GM20431 (cell line): ENCODE measurements around the gene SOD2.
"Not testable (repeated sequence)": the region's sequence is repeated elsewhere in the genome, so short reads cannot be mapped to it uniquely, and the experiment has no call there.

Source experiments
- in situ Hi-C: fragments of 300-500 bp; cut with MseI, MboI; formaldehyde crosslinking; loops from one replicate; pipeline ENCODE4 v1.15.0; 2020; ENCODE audit warnings: low sequenced_read_pairs; ENCODE audit not compliant: unreplicated experiment

Gene SOD2

GRCh38 chr6:159686703-159687102 lies 6.3 kb downstream of the SOD2 start:
- in situ Hi-C loops, result loop anchor here (25.0 kb wide), 1 partner anchor 251 kb away; no protein-coding TSS in a partner anchor

- in situ Hi-C loops, result loop anchor here (25.0 kb wide), 1 partner anchor 251 kb away; no protein-coding TSS in a partner anchor
Observed at GRCh38 chr6:159686040-159686439, 7.0 kb downstream of the SOD2 start.

GRCh38 chr6:159684013-159684304 lies 9.1 kb downstream of the SOD2 start:
- in situ Hi-C loops, result loop anchor here (25.0 kb wide), 1 partner anchor 253 kb away; no protein-coding TSS in a partner anchor

GRCh38 chr6:159682810-159683209 lies 10.2 kb downstream of the SOD2 start:
- in situ Hi-C loops, result loop anchor here (25.0 kb wide), 1 partner anchor 254 kb away; no protein-coding TSS in a partner anchor

GRCh38 chr6:159682295-159682694 lies 10.7 kb downstream of the SOD2 start:
- in situ Hi-C loops, result loop anchor here (25.0 kb wide), 1 partner anchor 255 kb away; no protein-coding TSS in a partner anchor

- in situ Hi-C loops, result loop anchor here (25.0 kb wide), 1 partner anchor 256 kb away; no protein-coding TSS in a partner anchor
Observed at GRCh38 chr6:159681191-159681880, 11.7 kb downstream of the SOD2 start.

- in situ Hi-C loops, result loop anchor here (25.0 kb wide), 1 partner anchor 257 kb away; no protein-coding TSS in a partner anchor
Observed at GRCh38 chr6:159680104-159680503, 12.9 kb downstream of the SOD2 start.

GRCh38 chr6:159679091-159680077 lies 13.7 kb downstream of the SOD2 start:
- in situ Hi-C loops, result loop anchor here (25.0 kb wide), 1 partner anchor 258 kb away; no protein-coding TSS in a partner anchor

GRCh38 chr6:159678574-159678973 lies 14.5 kb downstream of the SOD2 start:
- in situ Hi-C loops, result loop anchor here (25.0 kb wide), 1 partner anchor 259 kb away; no protein-coding TSS in a partner anchor

- in situ Hi-C loops, result loop anchor here (25.0 kb wide), 1 partner anchor 260 kb away; no protein-coding TSS in a partner anchor
Observed at GRCh38 chr6:159677506-159678165, 15.4 kb downstream of the SOD2 start.

GRCh38 chr6:159676890-159677505 lies 16.0 kb downstream of the SOD2 start:
- in situ Hi-C loops, result loop anchor here (25.0 kb wide), 1 partner anchor 260 kb away; no protein-coding TSS in a partner anchor

GRCh38 chr6:159676236-159676635 lies 16.8 kb downstream of the SOD2 start:
- in situ Hi-C loops, result loop anchor here (25.0 kb wide), 1 partner anchor 261 kb away; no protein-coding TSS in a partner anchor

- in situ Hi-C loops, result no loop called here
Observed at GRCh38 chr6:159665868-159666635, 27.0 kb downstream of the SOD2 start.

GRCh38 chr6:159663368-159663889 lies 29.6 kb downstream of the SOD2 start:
- in situ Hi-C loops, result not testable (repeated sequence)

GRCh38 chr6:159661977-159662376 lies 31.1 kb downstream of the SOD2 start:
- in situ Hi-C loops, result not testable (repeated sequence)

- in situ Hi-C loops, result no loop called here
Observed at GRCh38 chr6:159655409-159655988, 37.5 kb downstream of the SOD2 start.

GRCh38 chr6:159654483-159655098 lies 38.5 kb downstream of the SOD2 start:
- in situ Hi-C loops, result no loop called here

- in situ Hi-C loops, result no loop called here
Observed at GRCh38 chr6:159650314-159650713, 42.7 kb downstream of the SOD2 start.
